CD14-positive monocyte (primary cell): ENCODE measurements around the gene PBX4. TPM values are rescaled to one million over a fixed set of nuclear protein-coding genes. Genes with fewer than 3 reads are reported as not detected.

Source experiments
- DNase-seq, 3 donors: peaks; one replicate each; pipeline ENCODE4 v3.0.0-alpha.2; 2011 to 2022
- H2AFZ ChIP-seq: 2 replicates; pipeline ENCODE4 v1.6.0; 2012; ENCODE audit warnings: mild to moderate bottlenecking, low read depth, low read length, inconsistent platforms; ENCODE audit not compliant: insufficient read depth, poor library complexity, severe bottlenecking
- H3K27ac ChIP-seq, 2 donors: 1 replicate in 1 of 2; 2 replicates in 1 of 2; pipeline ENCODE4 v1.5.1; 2012 to 2013; ENCODE audit warnings: low read length in 2 of 2, control low read depth in 1 of 2, inconsistent platforms in 1 of 2, low read depth in 1 of 2, mild to moderate bottlenecking in 1 of 2
- H3K27me3 ChIP-seq, 2 donors: one replicate each; pipeline versions ENCODE4 v1.6.0 to v1.6.1; 2011 to 2013; ENCODE audit warnings: low read length in 2 of 2; ENCODE audit not compliant: control insufficient read depth in 2 of 2, insufficient read depth in 2 of 2
- H3K36me3 ChIP-seq, 2 donors: replicated peaks in 1 of 2; 1 replicate in 1 of 2; 2 replicates in 1 of 2; pipeline versions ENCODE4 v1.5.1 to v1.6.1; 2012 to 2013; ENCODE audit warnings: low read length in 2 of 2, control low read depth in 1 of 2, inconsistent platforms in 1 of 2, mild to moderate bottlenecking in 1 of 2; ENCODE audit not compliant: insufficient read depth in 2 of 2, control insufficient read depth in 1 of 2
- H3K4me1 ChIP-seq, 2 donors: 1 replicate in 1 of 2; 2 replicates in 1 of 2; pipeline versions ENCODE4 v1.5.1 to v1.6.1; 2012 to 2013; ENCODE audit warnings: low read length in 2 of 2, control low read depth in 1 of 2, inconsistent platforms in 1 of 2, mild to moderate bottlenecking in 1 of 2, moderate library complexity in 1 of 2; ENCODE audit not compliant: insufficient read depth in 2 of 2, control insufficient read depth in 1 of 2
- H3K4me2 ChIP-seq: replicated peaks from 2 replicates; pipeline ENCODE3; 2012; ENCODE audit warnings: low read length, moderate library complexity, mild to moderate bottlenecking; ENCODE audit not compliant: poor library complexity, severe bottlenecking; ENCODE audit errors: extremely low read depth
- H3K4me3 ChIP-seq, 3 experiments: fragments of 200-600 bp in 1 of 3; sonication (generic) in 1 of 3; replicated peaks in 1 of 3; 1 replicate in 2 of 3; 2 replicates in 1 of 3; pipeline ENCODE4 v1.5.1; 2011 to 2013; ENCODE audit warnings: low read length in 3 of 3, mild to moderate bottlenecking in 3 of 3, control low read depth in 2 of 3, low read depth in 2 of 3, inconsistent platforms in 1 of 3, moderate library complexity in 1 of 3
- H3K79me2 ChIP-seq: 2 replicates; pipeline ENCODE4 v1.6.0; 2012; ENCODE audit warnings: mild to moderate bottlenecking, control low read depth, inconsistent platforms, low read length, moderate library complexity; ENCODE audit not compliant: insufficient read depth
- H3K9ac ChIP-seq: 2 replicates; pipeline ENCODE4 v1.6.0; 2017; ENCODE audit warnings: low read length, mild to moderate bottlenecking; ENCODE audit not compliant: insufficient read depth, poor library complexity, severe bottlenecking
- H3K9me3 ChIP-seq, 2 donors: replicated peaks in 1 of 2; 1 replicate in 1 of 2; 2 replicates in 1 of 2; pipeline versions ENCODE4 v1.5.1 to v1.6.1; 2012 to 2013; ENCODE audit warnings: low read length in 2 of 2, control low read depth in 1 of 2; ENCODE audit not compliant: control insufficient read depth in 1 of 2, insufficient read depth in 1 of 2
- H4K20me1 ChIP-seq: 2 replicates; pipeline ENCODE4 v1.6.0; 2012; ENCODE audit warnings: mild to moderate bottlenecking, low read length, control low read depth, moderate library complexity; ENCODE audit not compliant: insufficient read depth
- H3K27ac Mint-ChIP-seq, 7 donors: one replicate each; pipeline ENCODE4 v1.8.0; 2020; ENCODE audit warnings: mild to moderate bottlenecking in 7 of 7, mixed read lengths in 7 of 7, moderate library complexity in 6 of 7, inconsistent platforms in 2 of 7
- H3K27me3 Mint-ChIP-seq, 3 donors: one replicate each; pipeline ENCODE4 v1.8.0; 2021 to 2022; ENCODE audit warnings: low read depth in 3 of 3, mild to moderate bottlenecking in 3 of 3, mixed read lengths in 3 of 3, moderate library complexity in 3 of 3, inconsistent platforms in 1 of 3
- H3K36me3 Mint-ChIP-seq, 2 donors: one replicate each; pipeline ENCODE4 v1.8.0; 2020; ENCODE audit warnings: mixed read lengths in 2 of 2, inconsistent platforms in 1 of 2, mild to moderate bottlenecking in 1 of 2
- H3K4me1 Mint-ChIP-seq: one replicate; pipeline ENCODE4 v1.8.0; 2020; ENCODE audit warnings: mild to moderate bottlenecking, mixed read lengths
- H3K4me3 Mint-ChIP-seq, 2 donors: one replicate each; pipeline ENCODE4 v1.8.0; 2020; ENCODE audit warnings: mild to moderate bottlenecking in 2 of 2, mixed read lengths in 2 of 2, moderate library complexity in 1 of 2
- H3K9me3 Mint-ChIP-seq, 7 donors: one replicate each; pipeline ENCODE4 v1.8.0; 2020 to 2022; ENCODE audit warnings: mixed read lengths in 7 of 7, mild to moderate bottlenecking in 6 of 7, moderate library complexity in 6 of 7, inconsistent platforms in 2 of 7
- WGBS: methylation state at CpG from one replicate; pipeline ENCODE4 v1.1.5; 2013; ENCODE audit warnings: missing lambda C conversion rate; ENCODE audit not compliant: insufficient coverage; 5-methylcytosine and 5-hydroxymethylcytosine counted together
- intact Hi-C, 2 donors: fragments of 100-400 bp; cut with micrococcal nuclease; formaldehyde crosslinking; loops; one replicate each; pipeline versions ENCODE4 v1.15.0 to v1.15.1; 2023
- polyA plus RNA-seq, 3 donors: library from polyadenylated mRNA; depleted of rRNA in 1 of 3; unstranded in 2 of 3; stranded (reverse) in 1 of 3; fragments of 300-500 nt in 2 of 3; fragments of >200 nt in 1 of 3; fragmentation: Illumina TruSeq in 2 of 3; gene quantifications; 1 replicate in 2 of 3; 2 replicates in 1 of 3; pipeline ENCODE4 v1.2.3, GENCODE V29; 2012 to 2021
- TF ChIP-seq, protein P1 (sequence below): fragments of 200-600 bp; IDR thresholded peaks from one replicate; pipeline ENCODE4 v1.8.0; 2022; ENCODE audit warnings: antibody characterized with exemption, mild to moderate bottlenecking

Gene PBX4
- polyA plus RNA-seq, 3 donors, result 2.4 TPM; not detected in 2

DNA sequence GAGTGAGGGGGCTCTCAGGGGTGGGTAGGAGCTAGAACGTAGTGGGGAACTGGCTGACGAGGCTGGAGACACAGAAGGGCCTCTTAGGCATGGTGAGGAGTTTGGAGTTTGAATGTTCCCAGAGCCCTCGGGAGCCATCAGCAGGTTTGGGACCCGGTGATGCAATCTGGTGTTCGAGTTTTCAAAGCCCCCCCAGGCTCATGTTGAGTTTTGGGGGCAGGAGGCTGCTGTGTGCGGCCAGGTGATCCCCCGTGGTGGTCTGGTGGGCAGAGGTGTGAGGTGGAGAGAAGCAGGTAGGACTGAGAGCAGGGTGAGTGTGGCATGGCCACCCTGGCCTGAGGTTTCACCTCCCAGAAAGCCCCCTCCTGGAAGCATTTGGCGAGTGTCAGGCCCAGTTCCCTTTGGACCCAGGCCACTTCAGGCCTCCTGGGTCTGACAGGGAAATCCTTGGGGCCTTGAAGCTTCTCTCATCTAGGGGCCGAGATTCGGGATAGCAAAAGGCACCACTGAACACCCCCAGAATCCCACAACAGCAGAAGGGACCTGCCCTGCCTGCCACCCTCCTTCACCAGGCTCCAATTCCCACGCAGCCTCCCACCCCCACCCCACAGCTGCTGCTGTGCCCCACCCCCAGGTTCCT, 88.6 kb downstream of the PBX4 start:
- Histone ChIP-seq H2AFZ (no peak overlapping the region), H3K4me2 (no peak overlapping the region), H3K27me3 (no peaks in the 10 kb centered on the region), H4K20me1 (peaks cover 25% of the 10 kb centered on the region), H3K4me1 (peaks cover 0 to 3% of the 10 kb centered on the region in 2 donors), H3K36me3 (peaks cover 39 to 45% of the 10 kb centered on the region in 2 donors), H3K4me3 (no peak overlapping the region), H3K79me2 (peaks cover 1% of the 10 kb centered on the region), H3K9ac (no peak overlapping the region), H3K27ac (no peak overlapping the region), H3K9me3 (no peaks in the 10 kb centered on the region)
- Mint-ChIP-seq H3K27ac (peak overlapping the region in 3 of 7 donors; percentile 15 to 57 (median 25)), H3K4me1 (peaks cover 3% of the 10 kb centered on the region), H3K4me3 (no peak overlapping the region), H3K27me3 (peaks cover 1 to 5% (median 2%) of the 10 kb centered on the region in 3 donors), H3K9me3 (no peaks in the 10 kb centered on the region), H3K36me3 (peaks cover 34 to 56% of the 10 kb centered on the region in 2 donors)
- TF ChIP-seq, protein P1, sequence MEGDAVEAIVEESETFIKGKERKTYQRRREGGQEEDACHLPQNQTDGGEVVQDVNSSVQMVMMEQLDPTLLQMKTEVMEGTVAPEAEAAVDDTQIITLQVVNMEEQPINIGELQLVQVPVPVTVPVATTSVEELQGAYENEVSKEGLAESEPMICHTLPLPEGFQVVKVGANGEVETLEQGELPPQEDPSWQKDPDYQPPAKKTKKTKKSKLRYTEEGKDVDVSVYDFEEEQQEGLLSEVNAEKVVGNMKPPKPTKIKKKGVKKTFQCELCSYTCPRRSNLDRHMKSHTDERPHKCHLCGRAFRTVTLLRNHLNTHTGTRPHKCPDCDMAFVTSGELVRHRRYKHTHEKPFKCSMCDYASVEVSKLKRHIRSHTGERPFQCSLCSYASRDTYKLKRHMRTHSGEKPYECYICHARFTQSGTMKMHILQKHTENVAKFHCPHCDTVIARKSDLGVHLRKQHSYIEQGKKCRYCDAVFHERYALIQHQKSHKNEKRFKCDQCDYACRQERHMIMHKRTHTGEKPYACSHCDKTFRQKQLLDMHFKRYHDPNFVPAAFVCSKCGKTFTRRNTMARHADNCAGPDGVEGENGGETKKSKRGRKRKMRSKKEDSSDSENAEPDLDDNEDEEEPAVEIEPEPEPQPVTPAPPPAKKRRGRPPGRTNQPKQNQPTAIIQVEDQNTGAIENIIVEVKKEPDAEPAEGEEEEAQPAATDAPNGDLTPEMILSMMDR, result no peak
- intact Hi-C loops, result loop anchor here in 1 of 2 donors (5.0 to 10.0 kb wide), 2 partner anchors 245 to 427 kb away; no protein-coding TSS in a partner anchor
- 88% methylated on average over 11 of the region's 11 CpGs for WGBS
- DNase-seq, result no peak

DNA sequence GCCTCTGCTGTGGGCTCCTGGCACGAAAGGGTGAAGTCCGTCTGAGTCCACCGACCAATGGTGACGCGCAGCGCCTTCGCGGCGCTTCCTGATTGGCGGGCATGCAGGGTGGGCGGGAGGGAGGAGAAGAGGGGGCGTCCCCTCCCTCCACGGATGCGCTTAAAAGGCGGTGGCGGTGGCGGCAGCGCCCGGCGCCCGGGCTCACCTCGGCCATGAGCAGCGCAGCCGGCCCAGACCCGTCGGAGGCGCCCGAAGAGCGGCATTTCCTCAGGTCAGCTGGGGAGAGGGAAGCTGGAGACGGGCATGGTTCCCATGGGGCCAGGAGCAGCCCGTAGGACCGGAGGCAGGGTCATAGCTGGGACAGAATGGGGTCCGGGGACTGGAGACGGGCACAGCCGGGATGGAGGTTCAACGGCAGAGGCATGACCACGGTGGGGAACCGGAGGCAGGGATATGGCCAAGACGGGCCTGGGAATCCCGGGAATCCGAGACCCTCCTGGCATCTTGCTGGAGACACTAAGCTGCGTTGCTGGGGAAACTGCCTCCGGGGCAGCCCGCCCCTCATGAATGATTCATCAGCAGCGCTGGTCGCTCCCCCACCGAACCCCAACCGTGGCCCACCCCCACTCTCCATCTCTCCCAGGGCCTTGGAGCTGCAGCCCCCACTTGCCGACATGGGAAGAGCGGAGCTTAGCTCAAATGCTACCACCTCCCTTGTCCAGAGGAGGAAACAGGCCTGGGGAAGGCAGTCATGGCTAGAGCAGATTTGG, 89.6 kb downstream of the PBX4 start, which contains the start of gene YJEFN3:
Gene YJEFN3 (plus strand): TSS at position 191 of the 770 bp plus-strand sequence. CDS start 22 bp downstream, at position 213.
- Histone ChIP-seq H2AFZ (no peak within 1 kb of the TSS), H3K4me2 (no peak within 1 kb of the TSS), H3K36me3 (peaks cover 46 to 55% of the 10 kb centered on the region in 2 donors), H4K20me1 (peaks cover 35% of the 10 kb centered on the region), H3K27ac (no peak within 1 kb of the TSS), H3K9ac (no peak within 1 kb of the TSS), H3K4me1 (peaks cover 0 to 3% of the 10 kb centered on the region in 2 donors), H3K4me3 (no peak within 1 kb of the TSS), H3K9me3 (no peaks in the 10 kb centered on the region), H3K27me3 (no peaks in the 10 kb centered on the region), H3K79me2 (peaks cover 10% of the 10 kb centered on the region)
- H3K9me3 Mint-ChIP-seq, result no peaks in the 10 kb centered on the region
- H3K36me3 Mint-ChIP-seq, result peaks cover 39 to 66% of the 10 kb centered on the region in 2 donors
- WGBS, result 92% methylated on average over 45 of the region's 50 CpGs
- no peak for DNase-seq
- H3K27me3 Mint-ChIP-seq, result peaks cover 1 to 2% (median 2%) of the 10 kb centered on the region in 3 donors
- H3K4me3 Mint-ChIP-seq, result no peak within 1 kb of the TSS
- H3K4me1 Mint-ChIP-seq, result peaks cover 3% of the 10 kb centered on the region
- H3K27ac Mint-ChIP-seq, result peak within 1 kb of the TSS in 4 of 7 donors; percentile 15 to 77 (median 62)
- intact Hi-C loops, result no loop called here
- TF ChIP-seq, protein P1, result no peak
